HCT116 (cell line): Measurements from ENCODE around the gene CHSY3. TPM values are rescaled to one million over a fixed set of nuclear protein-coding genes. Genes with fewer than 3 reads are reported as not detected.

ENCODE experiments used
- ATAC-seq: fragments of 200-7000 bp; cut with Tn5 transposase; 2 replicates; pipeline ENCODE4 v1.9.1; 2020; ENCODE audit warnings: mild to moderate bottlenecking, moderate library complexity
- BruUV-seq: library from RNA; stranded (reverse); fragments of 400-500 nt; replicated peaks from 2 replicates; lab custom pipeline; 2021; lab: Mats Ljungman, UMichigan
- CTCF ChIA-PET: fragments of 300-600 bp; sonication (Branson Sonifier 250); formaldehyde crosslinking; loops from one replicate; lab custom pipeline; 2021; ENCODE audit warnings: antibody characterized with exemption; lab: Charles Lee
- POLR2A ChIA-PET: fragments of 300-600, 350-600 bp; sonication (Branson Sonifier 250); formaldehyde crosslinking; loops from one replicate; lab custom pipeline; 2021; ENCODE audit warnings: antibody characterized with exemption; lab: Charles Lee
- RAD21 ChIA-PET, 2 experiments: fragments of 300-600 bp; sonication (Branson Sonifier 250); formaldehyde crosslinking; loops; one replicate each; lab custom pipeline; 2023; ENCODE audit warnings: low total read pairs in 2 of 2; ENCODE audit not compliant: uncharacterized antibody in 2 of 2, unreplicated experiment in 2 of 2, low non-redundant PET in 1 of 2; lab: Charles Lee
- DNase-seq: peaks from one replicate; pipeline ENCODE4 v3.0.0-alpha.2; 2010; ENCODE audit warnings: low read depth, low spot score
- H2AFZ ChIP-seq: fragments of 200-600 bp; shearing (Covaris generic), sonication (generic); 2 replicates; pipeline ENCODE4 v1.6.1; 2017; ENCODE audit warnings: low read depth, mixed run types, mixed read lengths, antibody characterized with exemption, low read length; ENCODE audit not compliant: poor library complexity, severe bottlenecking
- H3K27ac ChIP-seq: 2 replicates; pipeline ENCODE4 v1.5.1; 2012; ENCODE audit warnings: low read depth, low read length
- H3K27me3 ChIP-seq: fragments of 200-600 bp; sonication (generic); 2 replicates; pipeline ENCODE4 v1.6.1; 2016; ENCODE audit warnings: mixed run types, low read length, mixed read lengths; ENCODE audit not compliant: insufficient read depth
- H3K36me3 ChIP-seq, 2 experiments: fragments of 200-500 bp in 1 of 2; fragments of 200-600 bp in 1 of 2; sonication (Bioruptor generic) in 1 of 2; sonication (generic) in 1 of 2; 2 replicates each; pipeline versions ENCODE4 v1.5.1 to v1.6.1; 2014 to 2016; ENCODE audit warnings: low read length in 2 of 2, inconsistent platforms in 1 of 2, mixed read lengths in 1 of 2, mixed run types in 1 of 2; ENCODE audit not compliant: insufficient read depth in 2 of 2, control insufficient read depth in 1 of 2
- H3K4me1 ChIP-seq, 2 experiments: fragments of 200-600 bp in 1 of 2; sonication (generic) in 1 of 2; 2 replicates each; pipeline versions ENCODE4 v1.5.1 to v1.6.1; 2012 to 2017; ENCODE audit warnings: low read length in 2 of 2, inconsistent platforms in 1 of 2, mild to moderate bottlenecking in 1 of 2, mixed read lengths in 1 of 2, mixed run types in 1 of 2, moderate library complexity in 1 of 2; ENCODE audit not compliant: insufficient read depth in 2 of 2, control insufficient read depth in 1 of 2
- H3K4me2 ChIP-seq: fragments of 200-600 bp; sonication (generic); 2 replicates; pipeline ENCODE4 v1.6.1; 2017; ENCODE audit warnings: mixed run types, low read length, mixed read lengths
- H3K4me3 ChIP-seq, 2 experiments: fragments of 200-600 bp in 1 of 2; sonication (generic) in 1 of 2; replicated peaks in 1 of 2; 2 replicates each; pipeline ENCODE4 v1.5.1; 2011 to 2016; ENCODE audit warnings: low read length in 2 of 2, control low read depth in 1 of 2, low read depth in 1 of 2, mild to moderate bottlenecking in 1 of 2, mixed read lengths in 1 of 2, mixed run types in 1 of 2
- H3K79me2 ChIP-seq: fragments of 200-600 bp; sonication (generic); 2 replicates; pipeline ENCODE4 v1.6.1; 2017; ENCODE audit warnings: mild to moderate bottlenecking, mixed run types, low read length, moderate library complexity, mixed read lengths; ENCODE audit not compliant: insufficient read depth
- H3K9ac ChIP-seq: fragments of 200-600 bp; sonication (generic); 2 replicates; pipeline ENCODE4 v1.6.1; 2016; ENCODE audit warnings: low read length, mixed read lengths
- H3K9me2 ChIP-seq: fragments of 200-600 bp; sonication (generic), shearing (Covaris generic); 2 replicates; pipeline ENCODE4 v1.6.1; 2017; ENCODE audit warnings: mixed run types, mild to moderate bottlenecking, moderate library complexity; ENCODE audit not compliant: insufficient read depth
- H3K9me3 ChIP-seq, 2 experiments: fragments of 200-500 bp in 1 of 2; fragments of 200-600 bp in 1 of 2; sonication (Bioruptor generic) in 1 of 2; sonication (generic) in 1 of 2; 2 replicates each; pipeline ENCODE4 v1.6.1; 2014 to 2017; ENCODE audit warnings: low read length in 2 of 2, mixed read lengths in 2 of 2, inconsistent platforms in 1 of 2, low read depth in 1 of 2, mild to moderate bottlenecking in 1 of 2, mixed run types in 1 of 2, moderate library complexity in 1 of 2; ENCODE audit not compliant: control insufficient read depth in 1 of 2, insufficient read depth in 1 of 2
- H4K20me1 ChIP-seq: fragments of 200-600 bp; sonication (generic), shearing (Covaris generic); 2 replicates; pipeline ENCODE4 v1.6.1; 2017; ENCODE audit warnings: mixed run types, mild to moderate bottlenecking, moderate library complexity; ENCODE audit not compliant: insufficient read depth
- ATF3 ChIP-seq: IDR thresholded peaks from 2 replicates; pipeline ENCODE4 v1.6.1; 2012
- CEBPB ChIP-seq: IDR thresholded peaks from 2 replicates; pipeline ENCODE4 v1.6.1; 2012; ENCODE audit warnings: low read depth
- CTCF ChIP-seq, 3 experiments: fragments of 200-600 bp in 1 of 3; sonication (generic) in 1 of 3; IDR thresholded peaks in 2 of 3; conservative IDR thresholded peaks in 1 of 3; 2 replicates each; pipeline ENCODE4 v1.5.1; 2012 to 2017; ENCODE audit warnings: low read depth in 2 of 3, low read length in 2 of 3, antibody characterized with exemption in 1 of 3, borderline replicate concordance in 1 of 3, control low read depth in 1 of 3, mild to moderate bottlenecking in 1 of 3, mixed read lengths in 1 of 3, mixed run types in 1 of 3, moderate library complexity in 1 of 3; ENCODE audit not compliant: insufficient read depth in 1 of 3
- EGR1 ChIP-seq: IDR thresholded peaks from 2 replicates; pipeline ENCODE4 v1.6.1; 2012; ENCODE audit warnings: low read depth
- ELF1 ChIP-seq: IDR thresholded peaks from 2 replicates; pipeline ENCODE4 v1.6.1; 2012; ENCODE audit warnings: low read depth, borderline replicate concordance
- EZH2 ChIP-seq: fragments of 200-600 bp; sonication (generic); IDR thresholded peaks from 2 replicates; pipeline ENCODE4 v1.6.1; 2017; ENCODE audit warnings: antibody characterized with exemption, mixed run types
- EZH2phosphoT487 ChIP-seq: fragments of 200-600 bp; IDR thresholded peaks from 2 replicates; pipeline ENCODE4 v1.6.1; 2018; ENCODE audit warnings: antibody characterized with exemption, borderline replicate concordance
- FOSL1 ChIP-seq: IDR thresholded peaks from 2 replicates; pipeline ENCODE4 v1.6.1; 2012; ENCODE audit warnings: low read depth
- JUND ChIP-seq: IDR thresholded peaks from 2 replicates; pipeline ENCODE4 v1.6.1; 2012
- MAX ChIP-seq: IDR thresholded peaks from 2 replicates; pipeline ENCODE4 v1.6.1; 2012
- POLR2A ChIP-seq: IDR thresholded peaks from 2 replicates; pipeline ENCODE4 v1.7.0; 2011; ENCODE audit warnings: borderline replicate concordance; ENCODE audit not compliant: insufficient read depth, insufficient read length; ENCODE audit errors: extremely low read depth
- POLR2AphosphoS5 ChIP-seq: IDR thresholded peaks from 2 replicates; pipeline ENCODE4 v1.6.1; 2011; ENCODE audit warnings: mild to moderate bottlenecking, low read depth, low read length, moderate library complexity
- RAD21 ChIP-seq: IDR thresholded peaks from 2 replicates; pipeline ENCODE4 v1.6.1; 2012; ENCODE audit warnings: low read depth, mild to moderate bottlenecking
- REST ChIP-seq: IDR thresholded peaks from 2 replicates; pipeline ENCODE4 v1.6.1; 2012; ENCODE audit warnings: low read depth
- SP1 ChIP-seq: IDR thresholded peaks from 2 replicates; pipeline ENCODE4 v1.6.1; 2012; ENCODE audit warnings: low read depth
- SRF ChIP-seq: IDR thresholded peaks from 2 replicates; pipeline ENCODE4 v1.6.1; 2012; ENCODE audit warnings: low read depth
- TCF7L2 ChIP-seq: IDR thresholded peaks from 2 replicates; pipeline ENCODE4 v1.7.0; 2011; ENCODE audit warnings: borderline replicate concordance, inconsistent platforms; ENCODE audit not compliant: insufficient read depth, insufficient read length; ENCODE audit errors: extremely low read depth
- YY1 ChIP-seq: IDR thresholded peaks from 2 replicates; pipeline ENCODE4 v1.6.1; 2011; ENCODE audit warnings: low read length, low read depth, moderate library complexity, mild to moderate bottlenecking; ENCODE audit not compliant: insufficient replicate concordance; ENCODE audit errors: extremely low read depth
- ZFX ChIP-seq: fragments of 450-650 bp; IDR thresholded peaks from 2 replicates; pipeline ENCODE4 v1.6.1; 2017
- ZNF274 ChIP-seq: fragments of 200-500 bp; sonication (Bioruptor generic); IDR thresholded peaks from 2 replicates; pipeline ENCODE4 v1.6.1; 2014; ENCODE audit warnings: mild to moderate bottlenecking, low read depth, low read length, inconsistent platforms
- intact Hi-C: fragments of 100-400 bp; cut with micrococcal nuclease; formaldehyde crosslinking; loops from 2 replicates; pipeline ENCODE4 v1.10.0; 2022
- total RNA-seq: library from RNA; stranded (reverse); gene quantifications from one replicate; pipeline ENCODE4 v1.2.1, GENCODE V29; 2021; ENCODE audit not compliant: unreplicated experiment

CHSY3 gene
- total RNA-seq, 1 experiment from 2014 or later, result 2.3 TPM

GRCh38 chr5:130050585-130050984 lies 146.3 kb downstream of the CHSY3 start:
- Histone ChIP-seq H3K4me3 (no peak overlapping the region), H3K9ac (no peak overlapping the region), H4K20me1 (no peaks in the 10 kb centered on the region), H3K79me2 (no peaks in the 10 kb centered on the region), H2AFZ (no peak overlapping the region), H3K9me3 (no peaks in the 10 kb centered on the region), H3K4me2 (no peak overlapping the region), H3K36me3 (no peaks in the 10 kb centered on the region), H3K4me1 (no peaks in the 10 kb centered on the region), H3K27me3 (no peaks in the 10 kb centered on the region), H3K9me2 (no peaks in the 10 kb centered on the region), H3K27ac (no peak overlapping the region)
- TF ChIP-seq EGR1 (no peak), SRF (no peak), SP1 (no peak), RAD21 (no peak), YY1 (no peak), ZNF274 (no peak), EZH2phosphoT487 (no peak), POLR2A (no peak), POLR2AphosphoS5 (no peak), EZH2 (no peak), TCF7L2 (no peak), CEBPB (no peak), REST (no peak), MAX (no peak), ELF1 (no peak), ZFX (no peak), FOSL1 (no peak), ATF3 (no peak), JUND (no peak), CTCF (IDR thresholded peaks at IDR 0.05 in 2 of 3, conservative IDR thresholded peaks at IDR 0.05 in 1 of 3; ENCODE audit: borderline replicate concordance in 1 of 3, insufficient read depth in 1 of 3, low read depth in 2 of 3, low read length in 2 of 3) (no peak)
- no peak for DNase-seq
- no peak for ATAC-seq
- intact Hi-C loops, result no loop called here
- BruUV-seq, result no TSS peak
- ChIA-PET CTCF (no interaction called here), POLR2A (no interaction called here), RAD21 (no interaction called here)
